ENCODE results near the gene RELN.
"Not testable (repeated sequence)": the region's sequence is repeated elsewhere in the genome, so short reads cannot be mapped to it uniquely, and the experiment has no call there.

The RELN gene

GRCh38 chr7:103915680-103916357, 73.6 kb downstream of the RELN start:
- no peak for TF ChIP-seq CTCF (IDR thresholded peaks at IDR 0.05; ENCODE audit: control extremely low read depth, extremely low read depth, low read depth, missing control alignments)
- CTCF ChIA-PET, result no interaction called here
- DNase-seq (ENCODE audit: extremely low spot score), result no peak
- POLR2A ChIA-PET, result no interaction called here

- no peak for DNase-seq (ENCODE audit: extremely low spot score)
- ChIA-PET CTCF (interaction anchor here (1.1 to 2.1 kb wide), 3 partner anchors 10 to 35 kb away, joined by 3 to 6 read pairs (median 3); no protein-coding TSS in a partner anchor), POLR2A (no interaction called here)
- TF ChIP-seq CTCF (IDR thresholded peaks at IDR 0.05; ENCODE audit: control extremely low read depth, extremely low read depth, low read depth, missing control alignments), result no peak
Observed at GRCh38 chr7:103914147-103914899, 75.1 kb downstream of the RELN start.

- no peak for TF ChIP-seq CTCF (IDR thresholded peaks at IDR 0.05; ENCODE audit: control extremely low read depth, extremely low read depth, low read depth, missing control alignments)
- ChIA-PET POLR2A (no interaction called here), CTCF (interaction anchor here (1.1 to 2.1 kb wide), 2 partner anchors 11 to 34 kb away, joined by 3 to 6 read pairs; no protein-coding TSS in a partner anchor)
- no peak for DNase-seq (ENCODE audit: extremely low spot score)
Observed at GRCh38 chr7:103912891-103913605, 76.4 kb downstream of the RELN start.

- CTCF ChIA-PET; DNase-seq (ENCODE audit: extremely low spot score); POLR2A ChIA-PET: not testable (repeated sequence)
Observed at GRCh38 chr7:103911015-103911414, 78.4 kb downstream of the RELN start.

GRCh38 chr7:103905997-103906396, 83.5 kb downstream of the RELN start:
- DNase-seq (ENCODE audit: extremely low spot score), result no peak
- ChIA-PET POLR2A (no interaction called here), CTCF (interaction anchor here (0.8 to 1.0 kb wide), 2 partner anchors 18 to 26 kb away, joined by 3 read pairs; no protein-coding TSS in a partner anchor)
- no peak for TF ChIP-seq CTCF (IDR thresholded peaks at IDR 0.05; ENCODE audit: control extremely low read depth, extremely low read depth, low read depth, missing control alignments)

- POLR2A ChIA-PET, result no interaction called here
- CTCF ChIA-PET, result no interaction called here
- no peak for DNase-seq (ENCODE audit: extremely low spot score)
- no peak for TF ChIP-seq CTCF (IDR thresholded peaks at IDR 0.05; ENCODE audit: control extremely low read depth, extremely low read depth, low read depth, missing control alignments)
Observed at GRCh38 chr7:103902917-103903316, 86.5 kb downstream of the RELN start.

GRCh38 chr7:103896826-103897225, 92.6 kb downstream of the RELN start:
- CTCF ChIA-PET, result interaction anchor here (1.6 kb wide), 1 partner anchor 29 kb away, joined by 3 read pairs; no protein-coding TSS in a partner anchor
- POLR2A ChIA-PET; DNase-seq (ENCODE audit: extremely low spot score): not testable (repeated sequence)
